RWPE2 (cell line): ENCODE results near the gene MESD.

Experiments
- ATAC-seq: fragments of 200-7000 bp; cut with Tn5 transposase; 3 replicates; pipeline ENCODE4 v1.9.1; 2021; ENCODE audit warnings: low read depth
- DNase-seq: peaks from one replicate; pipeline ENCODE4 v3.0.0-alpha.2; 2020; ENCODE audit warnings: low spot score
- H3K27ac ChIP-seq: fragments of 450-650 bp; 2 replicates; pipeline ENCODE4 v1.5.1; 2017; ENCODE audit warnings: mild to moderate bottlenecking; ENCODE audit not compliant: poor library complexity, severe bottlenecking
- H3K27me3 ChIP-seq: fragments of 250-450 bp; sonication (Bioruptor Pico); 2 replicates; pipeline ENCODE4 v1.5.1; 2021; ENCODE audit warnings: mild to moderate bottlenecking, moderate library complexity; ENCODE audit not compliant: insufficient read depth, poor library complexity, severe bottlenecking
- H3K36me3 ChIP-seq: fragments of 250-450 bp; sonication (Bioruptor Pico); 2 replicates; pipeline ENCODE4 v1.5.1; 2020; ENCODE audit warnings: low read depth, mild to moderate bottlenecking, moderate library complexity
- H3K4me1 ChIP-seq: fragments of 250-450 bp; sonication (Bioruptor Pico); 2 replicates; pipeline ENCODE4 v1.5.1; 2021; ENCODE audit warnings: mild to moderate bottlenecking, moderate library complexity; ENCODE audit not compliant: insufficient read depth, poor library complexity, severe bottlenecking
- H3K4me3 ChIP-seq: fragments of 250-450 bp; sonication (Bioruptor Pico); 2 replicates; pipeline ENCODE4 v1.5.1; 2021; ENCODE audit warnings: mild to moderate bottlenecking, moderate library complexity; ENCODE audit not compliant: severe bottlenecking
- H3K9me3 ChIP-seq: fragments of 250-450 bp; sonication (Bioruptor Pico); 2 replicates; pipeline ENCODE4 v1.5.1; 2021; ENCODE audit warnings: mild to moderate bottlenecking, moderate library complexity; ENCODE audit not compliant: severe bottlenecking
- CTCF ChIP-seq: fragments of 450-650 bp; IDR thresholded peaks from one replicate; pipeline ENCODE4 v1.5.1; 2017; ENCODE audit warnings: mild to moderate bottlenecking, moderate library complexity; ENCODE audit not compliant: poor library complexity, severe bottlenecking

The MESD gene

DNA sequence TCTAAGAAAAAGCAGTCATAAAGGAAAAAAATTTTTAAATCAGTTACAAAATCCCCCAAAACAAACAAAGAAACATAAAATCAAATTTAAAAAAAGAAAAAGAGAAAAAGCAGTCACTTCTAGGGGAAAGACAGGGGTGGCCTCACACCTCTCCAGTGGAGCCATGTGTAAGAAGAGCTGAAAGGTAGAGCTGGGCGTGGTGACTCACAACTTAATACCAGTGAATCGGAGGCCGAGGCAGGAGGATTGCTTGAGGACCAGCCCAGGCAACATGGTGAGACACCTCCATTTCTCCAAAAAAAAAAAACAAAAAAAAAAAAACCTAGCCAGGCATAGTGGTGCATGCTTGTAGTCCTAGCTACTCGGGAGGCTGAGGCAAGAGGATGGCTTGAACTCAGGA lies 14.7 kb downstream of the MESD start:
- DNase-seq (no peak), ATAC-seq (no peak)
- Histone ChIP-seq H3K27ac (no peak overlapping the region), H3K4me3 (no peak overlapping the region), H3K27me3 (no peaks in the 10 kb centered on the region), H3K4me1 (peaks cover 10% of the 10 kb centered on the region), H3K36me3 (peaks cover 63% of the 10 kb centered on the region), H3K9me3 (no peaks in the 10 kb centered on the region)
- TF ChIP-seq CTCF: no peak

- H3K4me3 ChIP-seq: no peak overlapping the region
- H3K36me3 ChIP-seq: peaks cover 53% of the 10 kb centered on the region
- H3K4me1 ChIP-seq: peaks cover 10% of the 10 kb centered on the region
- ATAC-seq: no peak
- no peaks in the 10 kb centered on the region for H3K9me3 ChIP-seq
- no peak for TF ChIP-seq CTCF
- no peak overlapping the region for H3K27ac ChIP-seq
- H3K27me3 ChIP-seq: no peaks in the 10 kb centered on the region
- DNase-seq: no peak
Observed at GRCh38 chr15:80972276-80972675, 17.3 kb downstream of the MESD start.

- Histone ChIP-seq H3K9me3 (no peaks in the 10 kb centered on the region), H3K4me1 (peaks cover 10% of the 10 kb centered on the region), H3K36me3 (peaks cover 45% of the 10 kb centered on the region), H3K27ac (no peak overlapping the region), H3K27me3 (no peaks in the 10 kb centered on the region), H3K4me3 (no peak overlapping the region)
- TF ChIP-seq CTCF: no peak
- ATAC-seq: no peak
- DNase-seq: no peak
Observed at GRCh38 chr15:80971143-80971542, 18.5 kb downstream of the MESD start.

GRCh38 chr15:80970658-80971057 lies 19.0 kb downstream of the MESD start:
- peaks cover 49% of the 10 kb centered on the region for H3K36me3 ChIP-seq
- peak; percentile 36; the same call in 1 of the 3 replicates for ATAC-seq
- no peak for DNase-seq
- peaks cover 10% of the 10 kb centered on the region for H3K4me1 ChIP-seq
- H3K27me3 ChIP-seq: no peaks in the 10 kb centered on the region
- H3K4me3 ChIP-seq: no peak overlapping the region
- no peaks in the 10 kb centered on the region for H3K9me3 ChIP-seq
- no peak overlapping the region for H3K27ac ChIP-seq
- no peak for TF ChIP-seq CTCF

DNA sequence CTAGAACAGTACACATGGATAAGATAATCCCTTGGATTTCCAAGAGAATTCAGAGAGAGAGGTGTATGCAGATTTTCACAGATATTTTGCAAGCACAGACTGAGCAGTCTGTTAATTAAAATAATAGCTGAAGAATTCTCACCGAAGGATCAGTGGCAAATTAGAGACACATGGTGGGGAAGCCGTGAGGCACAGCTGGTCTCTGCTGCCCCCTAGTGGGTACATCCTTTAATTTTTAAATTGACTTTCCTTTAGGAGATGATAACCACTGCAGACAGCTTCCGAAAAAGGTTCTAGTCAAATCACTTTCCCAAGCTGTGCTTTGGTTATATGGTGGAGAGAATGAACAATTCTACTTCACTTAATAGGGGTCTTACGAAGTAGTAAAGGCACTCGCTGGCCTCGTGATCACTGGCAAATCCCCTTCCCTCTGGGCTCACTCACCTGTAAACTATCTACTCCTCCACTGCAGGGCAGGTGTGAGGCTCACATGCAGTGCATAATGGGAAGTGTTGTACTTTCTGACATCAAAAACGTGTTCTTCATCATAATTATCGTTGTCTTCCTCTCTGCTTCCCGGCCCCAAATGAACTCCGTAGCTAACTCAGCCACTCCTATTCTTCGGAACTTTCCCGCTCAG lies 19.5 kb downstream of the MESD start:
- no peak for DNase-seq
- Histone ChIP-seq H3K27me3 (no peaks in the 10 kb centered on the region), H3K4me1 (peaks cover 10% of the 10 kb centered on the region), H3K9me3 (peaks cover 4% of the 10 kb centered on the region), H3K36me3 (peaks cover 54% of the 10 kb centered on the region), H3K27ac (no peak overlapping the region), H3K4me3 (no peak overlapping the region)
- ATAC-seq: peak; percentile 69
- peak; percentile 99 for TF ChIP-seq CTCF
